ENCODE measurements around the gene GMPPB. TPM values are rescaled to one million over a fixed set of nuclear protein-coding genes. Genes with fewer than 3 reads are reported as not detected.

Gene GMPPB
- total and polyA plus RNA-seq, 2 of the 8 experiments (the other 6 are each of a cell fraction or from before 2014, with no cell fraction given), result 20.9 to 23.9 TPM

DNA sequence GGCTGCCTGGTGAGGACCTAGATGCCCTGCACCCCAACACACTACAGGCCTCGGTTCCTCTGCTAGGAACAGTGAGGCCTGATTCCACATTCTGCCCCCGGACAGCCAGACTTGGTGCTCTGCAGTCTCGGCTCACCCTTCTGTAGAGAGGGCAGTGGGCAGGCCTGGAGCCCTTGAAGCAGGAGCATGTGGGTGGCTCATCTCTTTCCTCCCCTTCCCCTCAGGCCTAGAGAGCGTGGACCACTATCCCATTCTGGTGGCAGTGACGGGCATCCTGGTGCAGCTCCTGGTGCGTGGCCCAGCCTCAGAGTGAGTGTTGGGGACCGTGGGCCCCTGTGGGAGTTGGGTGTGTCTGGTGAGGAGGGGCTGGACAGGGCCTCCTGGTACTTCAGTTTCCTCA is 7.6 kb downstream of the GMPPB start:
- no peaks in the 10 kb centered on the region for H3K79me2 ChIP-seq (ENCODE audit: control insufficient read depth in 1 of 2, insufficient read depth in 2 of 2, low read length in 2 of 2)
- POLR2A ChIA-PET (ENCODE audit: partially characterized antibody), result interaction anchor here (0.9 to 7.3 kb wide), 3 partner anchors 13 to 41 kb away, joined by 3 to 57 read pairs (median 3); no protein-coding TSS in a partner anchor
- H4K5ac ChIP-seq (ENCODE audit: insufficient read length, low read depth, low read length), result no peak overlapping the region
- no peak overlapping the region for H2BK12ac ChIP-seq (ENCODE audit: low read depth, low read length)
- H4K20me1 ChIP-seq (replicated peaks in 1 of 2; ENCODE audit: control insufficient read depth in 1 of 2, insufficient read depth in 2 of 2, low read length in 2 of 2), result peaks cover 2 to 18% of the 10 kb centered on the region in 2 experiments
- no peak overlapping the region for H2BK20ac ChIP-seq (ENCODE audit: low read length)
- H3K27me3 ChIP-seq (replicated peaks in 1 of 4; ENCODE audit: control insufficient read depth in 3 of 4, extremely low read depth in 1 of 4, insufficient read depth in 3 of 4, low read length in 3 of 4), result no peaks in the 10 kb centered on the region
- no peak overlapping the region for H3K18ac ChIP-seq (ENCODE audit: extremely low read depth, low read length)
- CTCF ChIA-PET (ENCODE audit: partially characterized antibody), result interaction anchor here (1.6 to 7.8 kb wide), 3 partner anchors 8 to 189 kb away, joined by 3 to 127 read pairs (median 11); no protein-coding TSS in a partner anchor
- no peak overlapping the region for H4K91ac ChIP-seq (replicated peaks; ENCODE audit: insufficient read length, low read length)
- H2BK120ac ChIP-seq (replicated peaks; ENCODE audit: low read depth, low read length), result no peak overlapping the region
- WGBS, 2 experiments (ENCODE audit: extremely low coverage in 1 of 2, insufficient coverage in 1 of 2, insufficient read length in 1 of 2, insufficient replicate concordance in 2 of 2, low coverage in 1 of 2, low lambda C conversion rate in 2 of 2, missing lambda C conversion rate in 1 of 2), result 90% methylated on average over 7 of the region's 7 CpGs; no CpG with 5 or more reads in 1 of the 2 experiments
- H3K4me1 ChIP-seq (replicated peaks in 1 of 4; ENCODE audit: control insufficient read depth in 3 of 4, insufficient read depth in 4 of 4, low read length in 3 of 4), result peaks cover 0 to 12% (median 9%) of the 10 kb centered on the region in 4 experiments; a peak in 5 of 7 replicates
- H2BK15ac ChIP-seq (ENCODE audit: low read length), result no peak overlapping the region
- H3K23me2 ChIP-seq (ENCODE audit: low read depth, low read length), result peaks cover 9% of the 10 kb centered on the region; the same call in 1 of the 2 replicates
- no peak overlapping the region for H2AFZ ChIP-seq (ENCODE audit: low read length)
- TF ChIP-seq SUZ12 (IDR thresholded peaks at IDR 0.05; ENCODE audit: low read length), result no peak
- no peak overlapping the region for H2AK5ac ChIP-seq (ENCODE audit: low read depth, low read length)
- H3K4me2 ChIP-seq (ENCODE audit: insufficient read depth in 1 of 2, low read depth in 2 of 2, low read length in 2 of 2), result no peak overlapping the region
- no peaks in the 10 kb centered on the region for H3K9me3 ChIP-seq (ENCODE audit: insufficient read depth in 2 of 2, low read depth in 1 of 2, low read length in 1 of 2)
- FAIRE-seq (no peak), DNase-seq (ENCODE audit: low read depth in 1 of 2, low spot score in 2 of 2) (no peak)
- H4K8ac ChIP-seq (ENCODE audit: extremely low read depth, insufficient read depth, low read length), result no peak overlapping the region
- no peak overlapping the region for H3K14ac ChIP-seq (ENCODE audit: insufficient read length)
- H3K4ac ChIP-seq (replicated peaks; ENCODE audit: insufficient read length, low read depth, low read length), result no peak overlapping the region
- no peak overlapping the region for H2BK5ac ChIP-seq (ENCODE audit: low read depth, low read length)
- H3K23ac ChIP-seq (ENCODE audit: insufficient read length), result no peak overlapping the region
- no peak overlapping the region for H3K56ac ChIP-seq (replicated peaks; ENCODE audit: insufficient read length, low read depth, low read length)
- H3K36me3 ChIP-seq (ENCODE audit: control insufficient read depth in 2 of 4, insufficient read depth in 4 of 4, low read length in 3 of 4), result peaks cover 0 to 3% (median 1%) of the 10 kb centered on the region in 4 experiments; a peak in 1 of 8 replicates
- H3K79me1 ChIP-seq (ENCODE audit: low read depth, low read length), result no peaks in the 10 kb centered on the region
- H3K9ac ChIP-seq (replicated peaks in 1 of 4; ENCODE audit: extremely low read depth in 1 of 4, low read depth in 3 of 4, low read length in 3 of 4), result no peak overlapping the region
- no peak overlapping the region for H3K27ac ChIP-seq (ENCODE audit: low read depth, low read length)
- no peak overlapping the region for H3K4me3 ChIP-seq (ENCODE audit: extremely low read depth in 1 of 4, insufficient read depth in 2 of 4, low read depth in 3 of 4, low read length in 4 of 4)

All from H1 (cell line).